ENCODE results near the gene HOMER1. TPM values are rescaled to one million over a fixed set of nuclear protein-coding genes. Genes with fewer than 3 reads are reported as not detected.

HOMER1 gene
- total and polyA plus RNA-seq, 2 of the 13 experiments (the other 11 are each of a cell fraction or from before 2014, with no cell fraction given): 5.3 to 24.8 TPM

- TF ChIP-seq AKNA (CRISPR knock-in tag; IDR thresholded peaks at IDR 0.05; ENCODE audit: borderline replicate concordance): no peak
- no peak for TF ChIP-seq ZNF280B (CRISPR knock-in tag; IDR thresholded peaks at IDR 0.05; ENCODE audit: borderline replicate concordance)
- no peak for TF ChIP-seq PAX8 (CRISPR knock-in tag; IDR thresholded peaks at IDR 0.05; ENCODE audit: borderline replicate concordance)
- no peak for TF ChIP-seq ZFY (CRISPR knock-in tag; IDR thresholded peaks at IDR 0.05)
- no peak for TF ChIP-seq NFIC (IDR thresholded peaks at IDR 0.05; ENCODE audit: low read length)
- TF ChIP-seq CREBL2 (CRISPR knock-in tag; IDR thresholded peaks at IDR 0.05; ENCODE audit: borderline replicate concordance): no peak
- peak; percentile 82 for TF ChIP-seq GATAD2A (CRISPR knock-in tag; IDR thresholded peaks at IDR 0.05)
- TF ChIP-seq THRA (CRISPR knock-in tag; IDR thresholded peaks at IDR 0.05; ENCODE audit: borderline replicate concordance): no peak
- TF ChIP-seq SP140L (CRISPR knock-in tag; IDR thresholded peaks at IDR 0.05; ENCODE audit: borderline replicate concordance): no peak
- no peak for TF ChIP-seq ZNF101 (CRISPR knock-in tag; IDR thresholded peaks at IDR 0.05; ENCODE audit: borderline replicate concordance, low read depth)
- no peak for TF ChIP-seq HNRNPL (IDR thresholded peaks at IDR 0.05; ENCODE audit: low read depth, low read length)
- TF ChIP-seq KLF11 (CRISPR knock-in tag; IDR thresholded peaks at IDR 0.05): no peak
- no peak for TF ChIP-seq CSRNP2 (CRISPR knock-in tag; conservative IDR thresholded peaks at IDR 0.05; ENCODE audit: low read depth)
- TF ChIP-seq ZNF275 (CRISPR knock-in tag; IDR thresholded peaks at IDR 0.05; ENCODE audit: borderline replicate concordance): no peak
- TF ChIP-seq ZNF569 (CRISPR knock-in tag; IDR thresholded peaks at IDR 0.05; ENCODE audit: borderline replicate concordance): no peak
Observed at GRCh38 chr5:79436224-79436623, 77.7 kb downstream of the HOMER1 start (continued).
